Measurements from ENCODE around the gene SSX2IP.

Gene SSX2IP

GRCh38 chr1:84674021-84674420, 16.2 kb downstream of the SSX2IP start:
- no peak for TF ChIP-seq CTCF (conservative IDR thresholded peaks at IDR 0.05)
- H3K27ac ChIP-seq = no peak overlapping the region

GRCh38 chr1:84672080-84672854, 18.0 kb downstream of the SSX2IP start:
- H3K27ac ChIP-seq = no peak overlapping the region
- no peak for TF ChIP-seq CTCF (conservative IDR thresholded peaks at IDR 0.05)

GRCh38 chr1:84669831-84670230, 20.4 kb downstream of the SSX2IP start:
- TF ChIP-seq CTCF (conservative IDR thresholded peaks at IDR 0.05) = no peak
- H3K27ac ChIP-seq = no peak overlapping the region

GRCh38 chr1:84668185-84668584, 22.1 kb downstream of the SSX2IP start:
- H3K27ac ChIP-seq = no peak overlapping the region
- no peak for TF ChIP-seq CTCF (conservative IDR thresholded peaks at IDR 0.05)

GRCh38 chr1:84665703-84666317, 24.5 kb downstream of the SSX2IP start:
- no peak overlapping the region for H3K27ac ChIP-seq
- no peak for TF ChIP-seq CTCF (conservative IDR thresholded peaks at IDR 0.05)

GRCh38 chr1:84653130-84653677, 37.1 kb downstream of the SSX2IP start:
- TF ChIP-seq CTCF (conservative IDR thresholded peaks at IDR 0.05) = no peak
- H3K27ac ChIP-seq = no peak overlapping the region

- H3K27ac ChIP-seq = no peak overlapping the region
- TF ChIP-seq CTCF (conservative IDR thresholded peaks at IDR 0.05) = no peak
These were observed 45.8 kb downstream of the SSX2IP start for GRCh38 chr1:84644472-84644871.

Data from VCaP (cell line).